HUES6 (cell line): ENCODE data around the gene DENND1A.

Source experiments
- H3K27ac ChIP-seq: 2 replicates; pipeline ENCODE4 v1.7.0; 2013; ENCODE audit warnings: low read depth, mild to moderate bottlenecking, low read length, inconsistent platforms
- H3K27me3 ChIP-seq: 2 replicates; pipeline ENCODE4 v1.6.1; 2013; ENCODE audit warnings: low read length; ENCODE audit not compliant: control insufficient read depth, insufficient read depth
- H3K36me3 ChIP-seq: 2 replicates; pipeline ENCODE4 v1.6.1; 2013; ENCODE audit warnings: low read length; ENCODE audit not compliant: control insufficient read depth, insufficient read depth
- H3K4me1 ChIP-seq: 2 replicates; pipeline ENCODE4 v1.6.1; 2013; ENCODE audit warnings: low read length; ENCODE audit not compliant: control insufficient read depth, insufficient read depth
- H3K4me3 ChIP-seq: 2 replicates; pipeline ENCODE4 v1.5.1; 2013; ENCODE audit warnings: low read depth, low read length
- H3K9ac ChIP-seq: one replicate; pipeline ENCODE4 v1.6.1; 2013; ENCODE audit warnings: mild to moderate bottlenecking, low read length
- H3K9me3 ChIP-seq: 2 replicates; pipeline ENCODE4 v1.6.1; 2013; ENCODE audit warnings: low read depth, low read length; ENCODE audit not compliant: control insufficient read depth, insufficient read depth

The DENND1A gene

DNA sequence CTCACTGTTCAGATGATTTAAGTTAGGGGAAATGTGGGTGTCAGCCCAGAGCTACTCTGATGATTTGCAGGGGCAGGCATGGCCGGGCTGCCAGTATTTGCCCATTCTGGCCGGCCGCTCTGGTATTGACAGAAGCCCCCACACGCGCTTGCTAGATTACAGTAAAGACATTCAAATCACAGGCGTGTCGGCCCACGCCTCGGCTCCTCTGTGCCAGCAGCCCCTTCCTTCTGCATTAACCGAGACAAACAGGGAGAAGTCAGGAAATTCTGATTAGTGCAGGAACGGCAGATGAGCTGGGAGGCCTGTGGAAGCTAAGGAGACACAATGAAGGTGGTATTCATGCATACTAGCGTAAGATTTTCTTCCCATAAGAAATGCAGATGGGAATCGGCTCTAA, 460.6 kb downstream of the DENND1A start:
- Histone ChIP-seq H3K9me3 (no peaks in the 10 kb centered on the region), H3K36me3 (no peaks in the 10 kb centered on the region), H3K27ac (no peak overlapping the region), H3K27me3 (no peaks in the 10 kb centered on the region), H3K4me3 (no peak overlapping the region), H3K4me1 (peaks cover 12% of the 10 kb centered on the region), H3K9ac (no peak overlapping the region)

DNA sequence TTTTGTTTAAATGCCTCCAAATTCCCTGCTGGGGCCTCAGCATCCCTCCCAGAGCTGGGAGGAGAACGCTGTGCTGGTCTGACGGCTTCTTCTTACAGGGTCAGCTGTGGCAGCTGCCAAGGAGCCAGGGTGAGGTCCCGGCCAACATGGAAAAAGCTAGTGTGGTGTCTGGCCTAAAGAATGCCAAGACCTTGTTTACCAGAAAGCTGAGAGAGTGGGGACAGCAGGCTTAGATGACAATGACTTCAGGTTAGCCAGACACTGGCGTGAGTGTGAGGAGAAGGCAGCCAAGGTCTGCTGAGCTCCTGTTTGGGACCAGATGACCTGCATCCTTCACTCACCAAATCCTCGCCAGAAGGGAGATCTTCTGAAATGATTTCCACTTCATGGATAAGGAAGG, 461.4 kb downstream of the DENND1A start:
- H3K27ac ChIP-seq = no peak overlapping the region
- H3K4me1 ChIP-seq = peaks cover 12% of the 10 kb centered on the region
- H3K9me3 ChIP-seq = no peaks in the 10 kb centered on the region
- no peaks in the 10 kb centered on the region for H3K27me3 ChIP-seq
- no peak overlapping the region for H3K4me3 ChIP-seq
- H3K9ac ChIP-seq = no peak overlapping the region
- no peaks in the 10 kb centered on the region for H3K36me3 ChIP-seq

DNA sequence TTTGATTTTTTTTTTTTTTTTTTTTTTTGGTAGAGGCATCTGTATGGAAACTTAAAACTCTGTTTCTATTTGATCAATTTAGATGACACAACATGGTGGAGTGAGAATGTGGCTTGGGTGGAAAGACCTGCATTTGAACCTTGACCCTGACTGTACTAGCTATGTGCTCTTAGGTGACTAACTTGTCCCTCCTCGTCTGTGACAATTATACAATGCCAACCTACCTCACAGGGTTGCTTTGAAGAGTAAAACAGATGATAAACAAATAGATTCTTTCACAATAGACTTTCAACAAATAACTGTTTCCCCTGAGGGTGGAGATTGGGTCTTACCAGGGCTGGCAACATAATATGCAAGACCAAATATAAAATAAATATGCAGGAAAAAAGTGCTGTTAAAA, 464.6 kb downstream of the DENND1A start:
- Histone ChIP-seq H3K27me3 (no peaks in the 10 kb centered on the region), H3K27ac (no peak overlapping the region), H3K9me3 (no peaks in the 10 kb centered on the region), H3K36me3 (no peaks in the 10 kb centered on the region), H3K4me1 (peaks cover 10% of the 10 kb centered on the region), H3K9ac (no peak overlapping the region), H3K4me3 (no peak overlapping the region)

DNA sequence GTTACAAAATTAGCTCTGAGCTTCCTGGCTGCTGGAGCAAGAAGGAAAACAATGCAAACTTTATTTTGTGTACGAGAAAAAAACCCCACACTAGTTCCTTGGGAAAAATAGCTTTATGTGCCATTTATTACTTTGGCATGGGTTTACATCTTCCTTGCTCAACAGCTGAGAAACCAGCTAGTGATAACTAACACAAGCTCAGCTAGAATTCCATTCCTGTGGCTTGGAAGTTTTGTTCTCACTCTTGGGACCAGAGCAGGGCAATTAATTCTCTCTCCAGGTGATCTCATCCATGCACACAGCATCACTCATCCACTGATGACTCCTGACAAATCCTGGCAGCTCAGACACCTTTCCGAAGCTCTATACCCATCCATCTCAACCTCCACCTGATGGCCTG, 469.8 kb downstream of the DENND1A start:
- no peak overlapping the region for H3K9ac ChIP-seq
- H3K9me3 ChIP-seq = no peaks in the 10 kb centered on the region
- H3K27me3 ChIP-seq = no peaks in the 10 kb centered on the region
- H3K27ac ChIP-seq = no peak overlapping the region
- H3K4me3 ChIP-seq = no peak overlapping the region
- no peaks in the 10 kb centered on the region for H3K36me3 ChIP-seq
- H3K4me1 ChIP-seq = no peaks in the 10 kb centered on the region

DNA sequence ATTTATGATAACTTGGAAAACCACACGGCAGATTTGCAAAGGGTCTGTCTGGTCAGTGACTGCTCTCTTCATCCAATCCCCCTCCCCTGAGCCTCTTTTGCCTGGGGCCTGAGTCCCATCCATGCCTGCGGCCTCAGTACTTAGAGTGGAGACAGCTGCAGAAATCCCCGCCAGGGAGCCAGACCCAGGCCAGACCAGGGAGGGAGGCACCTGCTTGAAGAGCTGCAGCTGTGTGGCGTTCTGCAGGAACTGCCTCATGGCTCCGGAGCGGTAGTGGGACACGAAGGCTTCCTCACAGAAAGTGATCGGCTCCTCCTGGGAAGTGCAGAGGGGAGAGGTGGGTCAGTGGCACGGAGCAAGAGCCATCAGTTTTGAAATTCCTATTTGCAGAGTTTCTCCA, 472.3 kb downstream of the DENND1A start:
- no peaks in the 10 kb centered on the region for H3K27me3 ChIP-seq
- no peak overlapping the region for H3K4me3 ChIP-seq
- no peak overlapping the region for H3K9ac ChIP-seq
- H3K36me3 ChIP-seq = no peaks in the 10 kb centered on the region
- H3K4me1 ChIP-seq = peaks cover 4% of the 10 kb centered on the region; the same call in 1 of the 2 replicates
- no peak overlapping the region for H3K27ac ChIP-seq
- H3K9me3 ChIP-seq = no peaks in the 10 kb centered on the region

DNA sequence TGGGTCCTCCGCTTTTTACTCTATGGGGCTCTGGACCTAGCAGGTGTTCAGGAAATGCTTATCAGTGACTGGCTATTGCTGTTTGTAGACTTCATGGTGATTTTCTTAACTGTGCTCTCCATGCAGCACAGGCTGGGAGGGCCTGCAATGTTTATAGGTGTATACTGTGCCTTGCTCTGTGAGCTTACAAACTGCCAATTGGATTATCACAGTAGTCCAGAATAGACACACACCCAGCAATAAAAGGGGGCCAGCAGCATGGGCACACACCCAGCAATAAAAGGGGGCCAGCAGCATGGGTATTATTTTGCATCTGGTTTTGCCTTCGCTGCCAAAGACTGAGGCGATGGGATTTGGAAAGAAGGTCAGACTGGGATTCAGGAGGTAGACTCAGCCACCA, 473.9 kb downstream of the DENND1A start:
- no peak overlapping the region for H3K4me3 ChIP-seq
- H3K27ac ChIP-seq = no peak overlapping the region
- no peaks in the 10 kb centered on the region for H3K36me3 ChIP-seq
- H3K27me3 ChIP-seq = no peaks in the 10 kb centered on the region
- no peak overlapping the region for H3K9ac ChIP-seq
- H3K4me1 ChIP-seq = peaks cover 4% of the 10 kb centered on the region; the same call in 1 of the 2 replicates
- H3K9me3 ChIP-seq = no peaks in the 10 kb centered on the region

DNA sequence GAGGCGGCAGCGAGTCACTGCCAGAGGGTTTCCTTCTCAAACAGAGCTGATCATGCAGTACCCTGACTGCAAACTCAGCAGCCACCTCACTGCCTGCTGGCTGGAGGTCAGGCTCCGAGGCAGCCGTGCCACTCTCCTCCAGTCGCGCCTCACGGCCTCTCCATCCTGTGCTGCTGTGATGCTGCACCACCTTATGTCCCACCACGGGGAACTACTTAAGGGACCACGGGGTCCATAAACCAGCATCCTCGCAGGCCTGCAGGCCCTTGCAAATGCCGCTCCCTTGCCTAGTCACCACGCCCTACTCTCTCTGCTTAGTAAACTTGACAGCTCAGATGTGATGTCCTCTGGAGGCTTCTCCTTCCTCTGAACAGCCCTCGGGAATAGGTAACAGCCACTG, 474.7 kb downstream of the DENND1A start:
- Histone ChIP-seq H3K4me3 (no peak overlapping the region), H3K27ac (no peak overlapping the region), H3K27me3 (no peaks in the 10 kb centered on the region), H3K9me3 (no peaks in the 10 kb centered on the region), H3K4me1 (peaks cover 4% of the 10 kb centered on the region; the same call in 1 of the 2 replicates), H3K36me3 (no peaks in the 10 kb centered on the region), H3K9ac (no peak overlapping the region)

DNA sequence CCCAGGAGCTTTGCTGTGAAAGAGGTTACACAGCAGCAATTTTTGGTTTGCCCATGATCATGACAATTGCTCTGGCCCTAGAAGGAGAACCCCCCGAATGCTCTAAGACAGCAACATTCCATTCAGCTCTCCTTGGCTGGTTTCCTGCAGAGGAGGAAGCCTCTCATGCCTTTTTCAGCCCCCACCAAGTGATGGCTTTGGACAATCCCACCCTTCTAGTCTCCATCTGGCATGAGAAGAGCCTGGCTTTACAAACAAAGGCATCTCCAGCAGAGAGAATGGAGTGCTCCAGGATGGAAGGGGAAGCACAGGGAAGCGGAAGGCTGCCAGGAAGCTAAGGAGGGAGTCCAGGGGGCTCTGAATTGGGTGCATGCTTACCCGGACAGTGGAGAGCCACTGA, 475.6 kb downstream of the DENND1A start:
- Histone ChIP-seq H3K36me3 (no peaks in the 10 kb centered on the region), H3K4me3 (no peak overlapping the region), H3K27ac (no peak overlapping the region), H3K9ac (no peak overlapping the region), H3K9me3 (no peaks in the 10 kb centered on the region), H3K4me1 (peaks cover 4% of the 10 kb centered on the region; the same call in 1 of the 2 replicates), H3K27me3 (no peaks in the 10 kb centered on the region)

DNA sequence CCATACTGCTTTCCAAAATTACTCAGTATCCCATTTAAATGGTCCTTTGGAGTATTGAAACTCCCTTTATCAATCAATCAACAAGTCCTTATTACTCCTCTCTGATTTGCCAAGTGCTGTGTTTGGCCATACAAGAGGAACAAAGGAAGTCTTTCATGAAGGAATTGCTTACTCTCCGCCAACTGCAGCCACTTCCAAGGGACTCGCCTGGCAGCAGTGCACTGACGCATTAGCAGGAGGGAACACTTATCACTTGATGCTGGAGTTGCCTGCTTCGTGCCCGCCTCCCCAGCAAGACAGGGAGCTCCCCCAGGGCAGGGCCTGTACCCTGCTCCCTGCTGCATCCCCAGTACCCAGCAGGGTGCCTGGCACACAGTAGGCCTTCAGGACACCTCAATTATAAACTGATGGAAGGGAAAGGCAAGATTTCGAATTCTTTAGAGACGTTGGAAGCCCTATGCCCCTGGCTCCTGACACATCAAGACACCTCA, 476.1 kb downstream of the DENND1A start:
- Histone ChIP-seq H3K27me3 (no peaks in the 10 kb centered on the region), H3K27ac (no peak overlapping the region), H3K4me3 (no peak overlapping the region), H3K36me3 (no peaks in the 10 kb centered on the region), H3K4me1 (peaks cover 4% of the 10 kb centered on the region; the same call in 1 of the 2 replicates), H3K9ac (no peak overlapping the region), H3K9me3 (no peaks in the 10 kb centered on the region)

DNA sequence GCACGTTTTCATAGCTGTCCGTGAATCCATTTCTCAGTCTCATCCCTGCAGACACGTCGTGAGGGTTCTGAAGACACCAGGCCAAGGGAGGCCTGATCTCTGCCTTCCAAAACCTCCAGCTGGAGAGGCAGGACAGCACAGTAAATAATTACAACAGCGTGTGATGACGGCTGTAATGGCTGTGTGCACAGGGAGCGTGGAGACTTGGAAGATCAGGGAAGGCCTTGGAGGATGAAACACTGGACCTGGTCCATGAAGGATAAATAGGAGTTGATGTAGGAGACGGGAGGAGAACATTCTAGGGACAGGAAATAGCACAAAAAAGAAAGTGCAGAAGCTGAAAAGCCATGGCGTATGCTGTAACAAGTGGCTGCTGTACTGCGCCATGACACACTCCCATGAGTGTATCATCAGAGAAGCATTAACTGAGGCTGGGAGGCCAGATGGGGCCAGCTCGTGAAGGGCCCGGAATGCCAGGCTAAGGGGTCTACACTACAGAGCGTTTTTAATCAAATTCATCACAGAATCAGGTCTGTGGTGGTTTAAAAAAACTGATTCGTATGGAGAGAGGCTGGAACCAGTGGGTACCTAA, 476.8 kb downstream of the DENND1A start:
- Histone ChIP-seq H3K4me1 (peaks cover 4% of the 10 kb centered on the region; the same call in 1 of the 2 replicates), H3K9me3 (no peaks in the 10 kb centered on the region), H3K4me3 (no peak overlapping the region), H3K27ac (no peak overlapping the region), H3K27me3 (no peaks in the 10 kb centered on the region), H3K9ac (no peak overlapping the region), H3K36me3 (no peaks in the 10 kb centered on the region)

DNA sequence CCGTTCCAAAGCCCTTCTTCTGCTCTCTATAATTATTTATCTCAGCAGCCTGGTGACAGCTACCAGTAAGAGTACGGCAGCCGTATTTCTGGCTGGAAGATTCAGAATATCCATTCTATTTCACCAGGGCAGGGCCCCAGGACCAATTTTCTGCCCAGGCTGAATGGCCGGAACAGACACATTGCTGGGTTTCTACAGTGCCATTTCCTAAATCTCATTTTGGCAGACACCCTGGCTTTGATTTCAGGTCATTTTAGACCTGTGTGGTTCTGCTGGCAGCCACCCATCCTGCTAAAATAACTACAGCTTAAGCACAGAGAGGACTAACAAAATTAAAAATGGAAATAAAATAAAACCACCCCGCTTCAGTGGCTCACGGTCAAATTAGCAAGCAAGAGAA, 478.9 kb downstream of the DENND1A start:
- Histone ChIP-seq H3K27me3 (no peaks in the 10 kb centered on the region), H3K4me1 (peaks cover 16% of the 10 kb centered on the region; the same call in 1 of the 2 replicates), H3K9ac (no peak overlapping the region), H3K36me3 (no peaks in the 10 kb centered on the region), H3K4me3 (no peak overlapping the region), H3K9me3 (no peaks in the 10 kb centered on the region), H3K27ac (no peak overlapping the region)
